Panc1 (cell line): ENCODE measurements around the gene SNRNP27. TPM values are rescaled to one million over a fixed set of nuclear protein-coding genes. Genes with fewer than 3 reads are reported as not detected.

Experiments
- ATAC-seq: fragments of 200-7000 bp; cut with Tn5 transposase; 2 replicates; pipeline ENCODE4 v1.9.1; 2020; ENCODE audit warnings: mild to moderate bottlenecking, moderate library complexity
- BruUV-seq: library from RNA; stranded (reverse); fragments of 400-500 nt; replicated peaks from 2 replicates; lab custom pipeline; 2021; lab: Mats Ljungman, UMichigan
- CTCF ChIA-PET: fragments of 300-600 bp; sonication (Branson Sonifier 250); formaldehyde crosslinking; loops from one replicate; lab custom pipeline; 2022; ENCODE audit warnings: antibody characterized with exemption; lab: Charles Lee
- POLR2A ChIA-PET: fragments of 300-600 bp; sonication (Branson Sonifier 250); formaldehyde crosslinking; loops from one replicate; lab custom pipeline; 2022; ENCODE audit warnings: antibody characterized with exemption; lab: Charles Lee
- DNase-seq: peaks from one replicate; pipeline ENCODE4 v3.0.0-alpha.2; 2010; ENCODE audit warnings: low read depth, low spot score
- H3K27ac ChIP-seq: 2 replicates; pipeline ENCODE4 v1.5.1; 2011; ENCODE audit warnings: mild to moderate bottlenecking, low read length, inconsistent platforms
- H3K27me3 ChIP-seq: fragments of 200-500 bp; sonication (Bioruptor generic); 2 replicates; pipeline ENCODE4 v1.6.0; 2014; ENCODE audit warnings: low read length, inconsistent platforms; ENCODE audit not compliant: control insufficient read depth, insufficient read depth
- H3K36me3 ChIP-seq: fragments of 200-500 bp; sonication (Bioruptor generic); 2 replicates; pipeline ENCODE4 v1.5.1; 2014; ENCODE audit warnings: inconsistent platforms, mild to moderate bottlenecking, low read length, moderate library complexity; ENCODE audit not compliant: control insufficient read depth, insufficient read depth
- H3K4me1 ChIP-seq: 2 replicates; pipeline ENCODE4 v1.5.1; 2011; ENCODE audit warnings: inconsistent platforms, mild to moderate bottlenecking, low read length, moderate library complexity; ENCODE audit not compliant: control insufficient read depth, insufficient read depth
- H3K4me3 ChIP-seq, 2 experiments: 2 replicates each; pipeline ENCODE4 v1.5.1; 2011 to 2012; ENCODE audit warnings: low read depth in 2 of 2, low read length in 2 of 2, mild to moderate bottlenecking in 2 of 2, inconsistent platforms in 1 of 2, moderate library complexity in 1 of 2
- H3K9me3 ChIP-seq: fragments of 200-500 bp; sonication (Bioruptor generic); 2 replicates; pipeline ENCODE4 v1.5.1; 2014; ENCODE audit warnings: low read depth, mild to moderate bottlenecking, inconsistent platforms, low read length, moderate library complexity; ENCODE audit not compliant: control insufficient read depth, insufficient read depth
- POLR2AphosphoS5 ChIP-seq: IDR thresholded peaks from 2 replicates; pipeline ENCODE4 v1.6.1; 2012; ENCODE audit warnings: mild to moderate bottlenecking, low read depth, low read length, moderate library complexity
- SIN3A ChIP-seq: IDR thresholded peaks from 2 replicates; pipeline ENCODE4 v1.6.1; 2012; ENCODE audit warnings: low read depth, mild to moderate bottlenecking, low read length, moderate library complexity, borderline replicate concordance; ENCODE audit not compliant: insufficient read depth
- TCF7L2 ChIP-seq: IDR thresholded peaks from 2 replicates; pipeline ENCODE4 v1.6.1; 2011; ENCODE audit warnings: mild to moderate bottlenecking, low read depth, low read length, inconsistent platforms
- in situ Hi-C: cut with HindIII; loops from 2 replicates; pipeline ENCODE4 v1.10.0; 2016; ENCODE audit warnings: low sequenced_read_pairs, low pct_unique_long_range_greater_than_20kb
- intact Hi-C: fragments of 100-400 bp; cut with micrococcal nuclease; formaldehyde crosslinking; loops from one replicate; pipeline ENCODE4 v1.10.0; 2022; ENCODE audit not compliant: unreplicated experiment
- total RNA-seq: library from RNA; stranded (reverse); gene quantifications from one replicate; pipeline ENCODE4 v1.2.1, GENCODE V29; 2021; ENCODE audit not compliant: unreplicated experiment
- TF ChIP-seq, protein P1 (sequence below), 2 experiments: IDR thresholded peaks; 2 replicates each; pipeline ENCODE4 v1.6.1; 2011 to 2012; ENCODE audit warnings: low read depth in 2 of 2, control low read depth in 1 of 2, low read length in 1 of 2, mild to moderate bottlenecking in 1 of 2, moderate library complexity in 1 of 2; ENCODE audit not compliant: insufficient read depth in 1 of 2
- TF ChIP-seq, protein P2 (sequence below): fragments of 450-650 bp; IDR thresholded peaks from 2 replicates; pipeline ENCODE4 v1.5.1; 2017; ENCODE audit warnings: mild to moderate bottlenecking

The SNRNP27 gene
- total RNA-seq, 1 experiment from 2014 or later, result 39.7 TPM

DNA sequence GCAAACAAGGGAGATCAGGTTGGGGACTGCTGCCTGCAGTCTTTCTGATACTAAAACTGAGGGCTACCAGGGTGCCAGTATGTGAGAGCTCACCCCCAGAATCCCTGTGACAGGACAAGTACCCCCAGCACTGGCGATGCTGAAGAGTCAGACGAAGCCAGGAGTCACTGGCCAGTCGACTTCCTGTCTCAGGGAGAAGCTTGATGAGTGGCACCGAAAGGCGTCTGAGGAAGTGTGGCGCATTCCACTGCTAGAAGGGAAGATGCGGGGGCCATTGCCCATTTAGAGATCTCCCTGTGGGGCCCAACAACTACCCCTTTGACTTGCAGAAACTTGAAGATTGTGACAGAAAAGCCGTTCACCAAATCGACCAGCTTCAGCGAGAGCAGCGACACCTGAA lies 43.1 kb downstream of the SNRNP27 start:
- Histone ChIP-seq H3K27me3 (no peaks in the 10 kb centered on the region), H3K4me1 (0 out of 2 replicates have a peak, but pooled peaks cover 4% of the 10 kb centered on the region), H3K36me3 (no peaks in the 10 kb centered on the region), H3K27ac (no peak overlapping the region), H3K4me3 (no peak overlapping the region), H3K9me3 (no peaks in the 10 kb centered on the region)
- ChIA-PET CTCF (no interaction called here), POLR2A (no interaction called here)
- ATAC-seq (no peak), DNase-seq (no peak)
- intact Hi-C loops (no loop called here), in situ Hi-C loops (no loop called here)
- BruUV-seq, result no TSS peak
- no peak for TF ChIP-seq SIN3A
- TF ChIP-seq, protein P1, sequence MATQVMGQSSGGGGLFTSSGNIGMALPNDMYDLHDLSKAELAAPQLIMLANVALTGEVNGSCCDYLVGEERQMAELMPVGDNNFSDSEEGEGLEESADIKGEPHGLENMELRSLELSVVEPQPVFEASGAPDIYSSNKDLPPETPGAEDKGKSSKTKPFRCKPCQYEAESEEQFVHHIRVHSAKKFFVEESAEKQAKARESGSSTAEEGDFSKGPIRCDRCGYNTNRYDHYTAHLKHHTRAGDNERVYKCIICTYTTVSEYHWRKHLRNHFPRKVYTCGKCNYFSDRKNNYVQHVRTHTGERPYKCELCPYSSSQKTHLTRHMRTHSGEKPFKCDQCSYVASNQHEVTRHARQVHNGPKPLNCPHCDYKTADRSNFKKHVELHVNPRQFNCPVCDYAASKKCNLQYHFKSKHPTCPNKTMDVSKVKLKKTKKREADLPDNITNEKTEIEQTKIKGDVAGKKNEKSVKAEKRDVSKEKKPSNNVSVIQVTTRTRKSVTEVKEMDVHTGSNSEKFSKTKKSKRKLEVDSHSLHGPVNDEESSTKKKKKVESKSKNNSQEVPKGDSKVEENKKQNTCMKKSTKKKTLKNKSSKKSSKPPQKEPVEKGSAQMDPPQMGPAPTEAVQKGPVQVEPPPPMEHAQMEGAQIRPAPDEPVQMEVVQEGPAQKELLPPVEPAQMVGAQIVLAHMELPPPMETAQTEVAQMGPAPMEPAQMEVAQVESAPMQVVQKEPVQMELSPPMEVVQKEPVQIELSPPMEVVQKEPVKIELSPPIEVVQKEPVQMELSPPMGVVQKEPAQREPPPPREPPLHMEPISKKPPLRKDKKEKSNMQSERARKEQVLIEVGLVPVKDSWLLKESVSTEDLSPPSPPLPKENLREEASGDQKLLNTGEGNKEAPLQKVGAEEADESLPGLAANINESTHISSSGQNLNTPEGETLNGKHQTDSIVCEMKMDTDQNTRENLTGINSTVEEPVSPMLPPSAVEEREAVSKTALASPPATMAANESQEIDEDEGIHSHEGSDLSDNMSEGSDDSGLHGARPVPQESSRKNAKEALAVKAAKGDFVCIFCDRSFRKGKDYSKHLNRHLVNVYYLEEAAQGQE (IDR thresholded peaks at IDR 0.05; ENCODE audit: insufficient read depth in 1 of 2, low read depth in 2 of 2, low read length in 1 of 2), result no peak
- no peak for TF ChIP-seq TCF7L2
- TF ChIP-seq, protein P2, sequence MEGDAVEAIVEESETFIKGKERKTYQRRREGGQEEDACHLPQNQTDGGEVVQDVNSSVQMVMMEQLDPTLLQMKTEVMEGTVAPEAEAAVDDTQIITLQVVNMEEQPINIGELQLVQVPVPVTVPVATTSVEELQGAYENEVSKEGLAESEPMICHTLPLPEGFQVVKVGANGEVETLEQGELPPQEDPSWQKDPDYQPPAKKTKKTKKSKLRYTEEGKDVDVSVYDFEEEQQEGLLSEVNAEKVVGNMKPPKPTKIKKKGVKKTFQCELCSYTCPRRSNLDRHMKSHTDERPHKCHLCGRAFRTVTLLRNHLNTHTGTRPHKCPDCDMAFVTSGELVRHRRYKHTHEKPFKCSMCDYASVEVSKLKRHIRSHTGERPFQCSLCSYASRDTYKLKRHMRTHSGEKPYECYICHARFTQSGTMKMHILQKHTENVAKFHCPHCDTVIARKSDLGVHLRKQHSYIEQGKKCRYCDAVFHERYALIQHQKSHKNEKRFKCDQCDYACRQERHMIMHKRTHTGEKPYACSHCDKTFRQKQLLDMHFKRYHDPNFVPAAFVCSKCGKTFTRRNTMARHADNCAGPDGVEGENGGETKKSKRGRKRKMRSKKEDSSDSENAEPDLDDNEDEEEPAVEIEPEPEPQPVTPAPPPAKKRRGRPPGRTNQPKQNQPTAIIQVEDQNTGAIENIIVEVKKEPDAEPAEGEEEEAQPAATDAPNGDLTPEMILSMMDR, result no peak
- TF ChIP-seq POLR2AphosphoS5, result no peak

DNA sequence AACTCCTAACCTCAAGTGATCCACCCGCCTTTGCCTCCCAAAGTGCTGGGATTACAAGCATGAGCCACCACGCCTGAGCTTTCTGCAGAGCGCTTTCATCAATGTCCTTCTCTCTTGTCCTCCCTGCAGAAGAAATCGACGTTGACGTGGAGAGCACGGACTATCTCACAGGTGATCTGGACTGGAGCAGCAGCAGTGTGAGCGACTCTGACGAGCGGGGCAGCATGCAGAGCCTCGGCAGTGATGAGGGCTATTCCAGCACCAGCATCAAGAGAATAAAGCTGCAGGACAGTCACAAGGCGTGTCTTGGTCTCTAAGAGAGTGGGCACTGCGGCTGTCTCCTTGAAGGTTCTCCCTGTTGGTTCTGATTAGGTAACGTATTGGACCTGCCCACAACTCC lies 44.2 kb downstream of the SNRNP27 start:
- H3K9me3 ChIP-seq, result no peaks in the 10 kb centered on the region
- no peak for TF ChIP-seq TCF7L2
- TF ChIP-seq SIN3A, result no peak
- TF ChIP-seq, protein P1 (IDR thresholded peaks at IDR 0.05; ENCODE audit: insufficient read depth in 1 of 2, low read depth in 2 of 2, low read length in 1 of 2), result no peak
- TF ChIP-seq, protein P2, result no peak
- no peak for TF ChIP-seq POLR2AphosphoS5
- H3K36me3 ChIP-seq, result no peaks in the 10 kb centered on the region
- H3K27ac ChIP-seq, result no peak overlapping the region
- CTCF ChIA-PET, result no interaction called here
- H3K4me3 ChIP-seq, result no peak overlapping the region
- intact Hi-C loops (no loop called here), in situ Hi-C loops (no loop called here)
- no TSS peak for BruUV-seq
- no peak for ATAC-seq
- H3K27me3 ChIP-seq, result no peaks in the 10 kb centered on the region
- H3K4me1 ChIP-seq, result 0 out of 2 replicates have a peak, but pooled peaks cover 4% of the 10 kb centered on the region
- POLR2A ChIA-PET, result no interaction called here
- DNase-seq, result no peak
